Esophagus squamous epithelium (tissue), 4 donors: ENCODE data around the gene MINDY4.

ENCODE experiments used
- CTCF ChIP-seq, 6 experiments: fragments of 450-650 bp in 4 of 6; fragments of 200-600 bp in 2 of 6; sonication (generic) in 2 of 6; IDR thresholded peaks; one replicate each; pipeline ENCODE4 v1.5.1; 2016 to 2019; ENCODE audit warnings: antibody characterized with exemption in 6 of 6, mild to moderate bottlenecking in 4 of 6, moderate library complexity in 4 of 6
- POLR2A ChIP-seq, 4 donors: fragments of 450-650 bp; IDR thresholded peaks; one replicate each; pipeline ENCODE4 v1.6.1; 2017; ENCODE audit warnings: antibody characterized with exemption in 4 of 4, mild to moderate bottlenecking in 4 of 4, moderate library complexity in 3 of 4

- no peak for TF ChIP-seq CTCF (IDR thresholded peaks at IDR 0.05)
- TF ChIP-seq POLR2A (IDR thresholded peaks at IDR 0.05) = no peak
Measured at GRCh38 chr7:30886608-30887011, 115.4 kb downstream of the MINDY4 start.
